Measurements from ENCODE around the gene SYNGR2. TPM values are rescaled to one million over a fixed set of nuclear protein-coding genes. Genes with fewer than 3 reads are reported as not detected.

The SYNGR2 gene
- total RNA-seq, 1 experiment from 2014 or later = 37.6 TPM

DNA sequence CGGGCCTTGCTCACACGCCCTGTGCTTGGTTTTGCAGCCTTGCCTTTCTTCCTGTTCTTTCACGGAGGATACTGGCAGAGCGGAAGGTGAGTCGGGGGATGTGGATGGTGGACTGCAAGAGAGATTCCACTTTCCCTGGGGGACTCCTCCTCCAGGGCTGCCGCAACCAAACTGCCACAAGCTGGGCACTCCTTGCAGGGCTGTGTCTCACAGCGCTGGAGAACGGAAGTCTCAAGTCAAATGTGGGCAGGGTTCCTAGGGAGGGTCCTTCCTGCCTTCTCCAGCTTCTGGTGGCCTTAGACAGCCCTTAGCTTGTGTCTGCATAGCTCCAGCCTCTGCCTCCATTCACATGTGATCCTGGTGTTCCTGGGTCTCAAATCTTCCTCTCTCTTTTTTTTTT is 34.3 kb downstream of the SYNGR2 start:
- no peak for DNase-seq (ENCODE audit: low read depth)

GRCh38 chr17:78204387-78205123 is 36.2 kb downstream of the SYNGR2 start:
- DNase-seq (ENCODE audit: low read depth) = no peak

- no peak for DNase-seq (ENCODE audit: low read depth)
Measured at GRCh38 chr17:78205124-78205775, 36.9 kb downstream of the SYNGR2 start.

- no peak for DNase-seq (ENCODE audit: low read depth)
Measured at GRCh38 chr17:78206298-78206697, 37.9 kb downstream of the SYNGR2 start.

DNA sequence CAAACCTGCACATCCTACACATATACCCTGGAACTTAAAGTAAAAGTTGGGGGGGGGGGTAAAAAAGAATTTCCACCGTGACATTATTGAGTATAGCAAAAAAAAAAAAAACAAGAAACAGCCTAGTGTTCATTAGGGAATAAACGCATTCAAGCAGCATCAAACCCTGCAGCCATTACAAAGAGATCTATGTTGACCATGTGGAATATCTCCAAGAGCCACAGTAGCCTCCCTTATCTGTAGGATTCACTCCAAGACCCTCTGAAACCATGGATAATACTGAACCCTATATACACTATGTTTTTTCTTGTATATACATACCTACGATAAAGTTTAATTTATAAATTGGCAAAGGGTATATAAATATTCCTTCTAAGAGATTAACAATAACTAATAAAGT is 40.1 kb downstream of the SYNGR2 start:
- no peak for DNase-seq (ENCODE audit: low read depth)

- DNase-seq (ENCODE audit: low read depth) = no peak
Measured at GRCh38 chr17:78210111-78210510, 41.7 kb downstream of the SYNGR2 start.

GRCh38 chr17:78211032-78211431 is 42.7 kb downstream of the SYNGR2 start:
- DNase-seq (ENCODE audit: low read depth) = no peak

DNA sequence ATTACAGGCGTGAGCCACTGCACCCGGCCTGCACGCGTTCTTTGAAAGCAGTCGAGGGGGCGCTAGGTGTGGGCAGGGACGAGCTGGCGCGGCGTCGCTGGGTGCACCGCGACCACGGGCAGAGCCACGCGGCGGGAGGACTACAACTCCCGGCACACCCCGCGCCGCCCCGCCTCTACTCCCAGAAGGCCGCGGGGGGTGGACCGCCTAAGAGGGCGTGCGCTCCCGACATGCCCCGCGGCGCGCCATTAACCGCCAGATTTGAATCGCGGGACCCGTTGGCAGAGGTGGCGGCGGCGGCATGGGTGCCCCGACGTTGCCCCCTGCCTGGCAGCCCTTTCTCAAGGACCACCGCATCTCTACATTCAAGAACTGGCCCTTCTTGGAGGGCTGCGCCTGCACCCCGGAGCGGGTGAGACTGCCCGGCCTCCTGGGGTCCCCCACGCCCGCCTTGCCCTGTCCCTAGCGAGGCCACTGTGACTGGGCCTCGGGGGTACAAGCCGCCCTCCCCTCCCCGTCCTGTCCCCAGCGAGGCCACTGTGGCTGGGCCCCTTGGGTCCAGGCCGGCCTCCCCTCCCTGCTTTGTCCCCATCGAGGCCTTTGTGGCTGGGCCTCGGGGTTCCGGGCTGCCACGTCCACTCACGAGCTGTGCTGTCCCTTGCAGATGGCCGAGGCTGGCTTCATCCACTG is 45.8 kb downstream of the SYNGR2 start, which contains the start of gene BIRC5:
TSS of gene BIRC5 (plus strand) at position 238 of the 690 bp plus-strand sequence. CDS start at position 302, 64 bp downstream.
- peak; percentile 83 for DNase-seq (ENCODE audit: low read depth)

DNA sequence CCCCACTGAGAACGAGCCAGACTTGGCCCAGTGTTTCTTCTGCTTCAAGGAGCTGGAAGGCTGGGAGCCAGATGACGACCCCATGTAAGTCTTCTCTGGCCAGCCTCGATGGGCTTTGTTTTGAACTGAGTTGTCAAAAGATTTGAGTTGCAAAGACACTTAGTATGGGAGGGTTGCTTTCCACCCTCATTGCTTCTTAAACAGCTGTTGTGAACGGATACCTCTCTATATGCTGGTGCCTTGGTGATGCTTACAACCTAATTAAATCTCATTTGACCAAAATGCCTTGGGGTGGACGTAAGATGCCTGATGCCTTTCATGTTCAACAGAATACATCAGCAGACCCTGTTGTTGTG is 46.3 kb downstream of the SYNGR2 start:
- DNase-seq (ENCODE audit: low read depth) = no peak

GRCh38 chr17:78219396-78220150 is 51.2 kb downstream of the SYNGR2 start:
- DNase-seq (ENCODE audit: low read depth) = no peak

Other genes starting within 250 kb of the SYNGR2 start
- 2.8 and 3.2 TPM in 2 replicates for gene TNRC6C, start 209.9 kb upstream of the SYNGR2 start, total RNA-seq (2014; rRNA removed; shearing (Covaris generic))
- 0.54 and 0.74 TPM in 2 replicates for gene TMC6, start 39.8 kb upstream of the SYNGR2 start, total RNA-seq (2014; rRNA removed; shearing (Covaris generic))
- gene TMC8, start 37.8 kb upstream of the SYNGR2 start, total RNA-seq (2014; rRNA removed; shearing (Covaris generic)) = not detected in 2 replicates
- gene C17orf99, start 22.2 kb upstream of the SYNGR2 start, total RNA-seq (2014; rRNA removed; shearing (Covaris generic)) = not detected in 2 replicates
- gene TK1, start 18.5 kb downstream of the SYNGR2 start, total RNA-seq (2014; rRNA removed; shearing (Covaris generic)) = 107 and 150 TPM in 2 replicates
- 9.7 and 13.3 TPM in 2 replicates for gene AFMID, start 18.8 kb downstream of the SYNGR2 start, total RNA-seq (2014; rRNA removed; shearing (Covaris generic))
- 113 and 148 TPM in 2 replicates for gene BIRC5, start 45.7 kb downstream of the SYNGR2 start, total RNA-seq (2014; rRNA removed; shearing (Covaris generic))
- gene TMEM235, start 63.0 kb downstream of the SYNGR2 start, total RNA-seq (2014; rRNA removed; shearing (Covaris generic)) = not detected in 2 replicates
- gene SOCS3, start 191.5 kb downstream of the SYNGR2 start, total RNA-seq (2014; rRNA removed; shearing (Covaris generic)) = 26.6 and 39.3 TPM in 2 replicates
- 26.2 and 32.3 TPM in 2 replicates for gene PGS1, start 210.1 kb downstream of the SYNGR2 start, total RNA-seq (2014; rRNA removed; shearing (Covaris generic))